Fibroblast of peridontal ligament (primary cell): ENCODE measurements around the gene CFAP58.

Experiments used
- DNase-seq: peaks from one replicate; pipeline ENCODE4 v3.0.0-alpha.2; 2010; ENCODE audit errors: extremely low read depth

The CFAP58 gene

DNA sequence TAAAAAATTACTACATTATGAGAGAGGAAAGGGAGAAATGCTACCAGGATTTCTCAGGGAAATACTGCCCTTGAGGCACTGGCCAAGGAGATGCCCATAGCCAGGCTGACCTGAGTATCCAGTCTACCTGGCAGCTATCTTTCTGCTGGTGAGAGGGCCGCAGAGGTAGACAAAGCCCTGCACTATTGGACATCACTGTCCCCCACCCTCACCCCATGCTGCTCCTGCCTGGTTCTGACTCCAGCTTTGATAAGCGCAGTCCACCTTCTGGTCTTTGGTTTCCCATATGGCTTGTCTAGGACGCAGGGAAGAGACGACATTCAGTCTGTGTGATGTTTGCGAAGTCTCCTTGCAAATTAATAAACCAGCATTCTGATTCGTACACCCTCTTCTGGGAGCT lies 19.1 kb upstream of the CFAP58 start:
- no peak for DNase-seq

- DNase-seq: no peak
These were observed 18.5 kb upstream of the CFAP58 start for GRCh38 chr10:104334965-104335650.

DNA sequence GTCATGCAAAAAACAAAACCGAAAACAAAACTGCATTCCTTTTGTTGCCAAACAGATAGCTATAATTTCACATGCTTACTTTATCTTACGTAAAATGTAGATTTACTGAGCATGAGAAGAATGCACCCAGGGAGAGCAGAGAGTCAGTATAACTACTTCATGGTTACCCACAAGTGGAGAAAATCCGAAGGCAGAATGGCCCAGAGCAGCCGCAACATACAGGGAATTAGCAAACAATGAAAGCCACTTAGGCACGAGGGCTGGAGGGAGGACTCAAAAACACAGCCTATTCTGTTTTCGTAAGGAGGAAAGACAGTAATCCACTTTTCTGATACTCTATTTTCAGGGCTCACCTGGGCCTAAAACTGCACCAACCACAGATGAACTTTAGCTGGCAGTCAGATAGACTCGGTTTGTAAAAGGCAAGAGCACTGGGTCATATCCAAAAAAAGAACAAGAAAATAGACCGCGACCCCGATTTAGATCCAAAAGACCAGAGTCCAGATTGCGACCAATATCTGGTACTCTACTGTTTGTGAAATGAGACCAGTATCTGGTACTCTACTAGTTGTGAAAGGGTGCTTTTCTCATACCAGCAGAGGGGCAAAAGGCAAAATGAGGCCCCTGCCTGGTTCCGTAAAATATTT lies 16.7 kb upstream of the CFAP58 start:
- DNase-seq: peak; percentile 92

GRCh38 chr10:104337521-104337984 lies 16.1 kb upstream of the CFAP58 start:
- no peak for DNase-seq

DNA sequence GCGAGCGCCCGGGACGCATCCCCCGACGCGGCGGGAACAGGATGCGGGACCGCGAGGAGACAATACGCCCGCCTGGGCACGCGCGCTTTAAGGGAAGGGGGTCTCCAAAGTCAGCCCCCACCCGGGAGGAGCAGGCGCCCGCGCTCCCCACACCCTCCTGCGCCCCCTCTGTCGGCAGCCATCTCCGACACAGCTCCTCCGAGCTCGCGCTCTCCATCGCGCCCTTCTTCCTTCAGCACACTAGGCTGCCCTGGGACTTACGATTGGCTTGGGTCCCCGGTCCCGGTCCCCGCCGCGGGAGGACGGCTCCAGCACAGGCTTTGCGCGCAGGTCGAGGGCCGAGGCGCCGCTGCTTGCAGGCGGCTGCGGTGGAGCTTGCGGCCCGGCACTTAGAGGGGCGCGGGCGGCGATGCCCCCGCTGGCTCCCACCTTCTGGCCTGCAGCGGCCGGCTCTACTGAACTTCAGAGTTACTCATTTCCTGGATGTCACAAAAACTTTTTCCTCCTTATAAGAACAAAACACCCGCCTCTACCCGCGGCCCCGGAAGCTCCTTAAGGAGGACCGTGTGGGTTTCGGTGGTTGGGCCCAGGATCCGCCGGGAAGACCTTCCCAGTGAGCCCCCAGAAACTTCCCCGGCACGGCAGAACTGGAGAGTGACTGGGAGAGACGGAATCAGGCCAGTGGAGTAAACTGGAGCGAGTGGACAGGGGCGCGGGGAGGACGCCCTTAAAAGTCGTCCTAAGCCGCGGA lies 15.5 kb upstream of the CFAP58 start, which contains the start of gene ITPRIP:
Gene ITPRIP (minus strand): TSS at position 481 of the 751 bp plus-strand sequence. CDS start 22,414 bp downstream, outside the sequence.
- DNase-seq: peak; percentile 87

- DNase-seq: peak; percentile 91
These were observed 14.0 kb upstream of the CFAP58 start for GRCh38 chr10:104339469-104340110.

GRCh38 chr10:104340111-104340526 lies 13.5 kb upstream of the CFAP58 start:
- no peak for DNase-seq

DNA sequence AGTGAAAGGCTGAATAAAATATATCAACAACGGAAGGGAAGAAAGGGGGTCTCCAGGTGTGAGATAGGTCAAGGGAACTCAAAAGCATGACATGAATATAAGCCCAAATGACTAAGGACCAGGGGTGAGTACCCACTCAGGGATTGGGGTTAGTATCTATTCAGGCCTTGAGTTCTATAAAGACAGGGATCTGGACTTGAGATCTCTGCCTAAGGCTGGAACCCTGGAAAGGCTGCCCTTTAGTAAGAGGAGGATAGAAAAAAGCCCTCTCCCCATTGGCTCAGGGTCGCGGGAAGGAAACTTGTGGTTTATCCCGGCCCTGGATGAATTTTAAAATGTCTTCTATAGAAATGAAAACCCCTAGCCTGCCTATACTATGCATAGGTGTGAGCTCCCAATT lies 13.0 kb upstream of the CFAP58 start:
- DNase-seq: no peak

DNA sequence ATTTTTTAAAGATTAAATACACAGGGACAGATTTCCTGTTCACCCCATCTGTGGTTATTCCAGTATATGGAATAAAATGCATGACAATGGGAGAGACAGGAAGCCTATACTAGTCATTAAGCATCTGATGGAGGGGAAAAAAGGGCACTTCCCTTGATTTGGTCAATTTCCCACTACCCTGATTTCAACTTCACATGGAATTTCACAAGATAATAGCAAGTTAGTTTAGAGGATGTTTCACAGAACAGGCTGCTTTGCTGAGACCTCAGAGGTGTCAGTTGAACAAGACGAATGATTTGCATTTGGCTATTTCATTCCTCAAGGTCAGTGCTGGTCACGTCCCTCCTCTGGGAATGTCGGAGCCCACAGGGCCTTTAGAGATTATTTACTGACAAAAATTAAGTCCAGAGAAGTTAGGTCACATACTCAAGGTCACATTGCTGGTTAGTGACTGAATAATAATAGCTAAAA lies 10.7 kb upstream of the CFAP58 start:
- no peak for DNase-seq

- DNase-seq: no peak
These were observed 9.4 kb upstream of the CFAP58 start for GRCh38 chr10:104344219-104344618.

DNA sequence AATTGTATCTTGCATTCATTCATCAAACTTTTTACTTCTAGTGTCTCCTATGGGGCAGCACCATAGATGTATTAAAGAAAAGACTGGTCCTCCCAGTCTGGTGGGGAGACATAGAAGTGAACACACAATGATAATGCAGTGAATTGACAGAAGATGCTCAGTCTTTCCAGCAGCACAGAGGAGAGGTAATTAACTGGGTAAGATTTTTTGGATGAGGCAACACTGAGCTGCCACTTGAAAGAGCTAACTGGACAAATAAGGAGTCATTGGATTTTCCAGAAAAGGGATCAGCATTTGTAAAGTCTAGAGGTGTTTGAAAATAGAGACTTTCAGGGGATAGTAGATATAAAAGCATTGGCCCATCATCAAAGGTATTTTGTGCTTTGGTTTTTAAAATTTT lies 8.1 kb upstream of the CFAP58 start:
- no peak for DNase-seq

DNA sequence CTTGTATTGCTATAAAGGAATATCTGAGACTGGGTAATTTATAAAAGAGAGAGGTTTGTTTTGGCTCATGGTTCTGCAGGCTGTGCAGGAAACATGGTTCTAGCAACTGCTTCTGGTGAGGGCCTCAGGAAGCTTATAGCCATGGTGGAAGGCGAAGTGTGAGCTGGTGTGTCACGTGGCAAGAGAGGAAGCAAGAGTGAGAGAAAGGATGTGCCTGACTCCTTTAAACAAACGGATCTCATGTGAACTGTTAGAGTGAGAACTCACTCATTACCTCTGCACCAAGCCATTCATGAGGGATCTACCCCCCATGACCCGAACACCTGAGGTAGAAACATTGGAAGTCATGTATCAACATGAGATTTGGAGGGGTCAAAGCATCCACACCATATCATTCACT lies 7.7 kb upstream of the CFAP58 start:
- no peak for DNase-seq

- no peak for DNase-seq
These were observed 6.2 kb upstream of the CFAP58 start for GRCh38 chr10:104347295-104348045.

GRCh38 chr10:104348601-104349000 lies 5.0 kb upstream of the CFAP58 start:
- no peak for DNase-seq

DNA sequence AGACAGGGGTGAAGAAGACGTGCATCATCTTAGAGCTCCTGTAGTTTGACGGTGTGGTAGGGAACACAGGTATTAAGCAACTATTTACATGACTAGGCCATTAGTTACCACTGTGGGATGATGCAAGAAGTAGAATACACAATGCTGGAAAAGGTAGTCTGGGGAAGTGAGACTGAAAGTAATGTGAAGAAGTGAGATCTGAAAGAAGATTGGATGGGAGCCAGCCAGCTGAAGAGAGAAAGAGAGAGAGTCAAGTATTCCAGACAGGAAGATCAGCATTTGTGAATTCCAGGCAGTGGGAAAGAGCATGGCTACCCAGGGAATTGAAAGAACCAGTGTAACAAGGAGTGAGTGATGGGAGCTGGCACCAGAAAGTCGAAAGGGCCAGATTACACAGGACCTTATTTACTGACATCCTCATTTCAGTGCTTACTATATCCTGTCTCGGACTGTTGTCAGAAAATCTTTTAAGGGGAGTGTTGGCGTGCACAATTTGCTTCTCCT lies 4.0 kb upstream of the CFAP58 start:
- peak; percentile 62 for DNase-seq

DNA sequence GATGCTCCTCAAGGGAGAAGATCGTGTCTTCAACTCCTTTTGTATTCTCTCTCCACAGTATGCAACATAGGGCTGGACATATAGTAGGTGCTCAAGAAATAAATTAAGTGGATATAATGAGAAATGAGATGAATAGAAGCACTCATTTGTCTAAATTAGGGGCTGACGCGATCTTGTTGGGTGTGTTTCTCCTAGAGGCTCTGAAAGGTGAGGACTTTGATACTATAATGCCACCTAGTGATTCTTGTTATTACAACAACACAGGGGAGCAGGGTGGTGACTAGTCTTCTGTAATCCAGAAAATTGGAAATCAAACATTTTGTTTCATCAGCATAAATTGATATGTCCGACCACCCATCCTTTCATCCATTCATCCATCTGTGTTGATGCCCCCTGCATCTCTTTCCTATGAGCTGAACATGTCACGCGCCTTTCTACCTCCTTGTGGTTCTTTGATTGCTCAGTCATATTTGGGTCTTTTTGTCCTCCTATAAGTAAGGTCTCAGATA lies 3.5 kb upstream of the CFAP58 start:
- DNase-seq: peak; percentile 86

DNA sequence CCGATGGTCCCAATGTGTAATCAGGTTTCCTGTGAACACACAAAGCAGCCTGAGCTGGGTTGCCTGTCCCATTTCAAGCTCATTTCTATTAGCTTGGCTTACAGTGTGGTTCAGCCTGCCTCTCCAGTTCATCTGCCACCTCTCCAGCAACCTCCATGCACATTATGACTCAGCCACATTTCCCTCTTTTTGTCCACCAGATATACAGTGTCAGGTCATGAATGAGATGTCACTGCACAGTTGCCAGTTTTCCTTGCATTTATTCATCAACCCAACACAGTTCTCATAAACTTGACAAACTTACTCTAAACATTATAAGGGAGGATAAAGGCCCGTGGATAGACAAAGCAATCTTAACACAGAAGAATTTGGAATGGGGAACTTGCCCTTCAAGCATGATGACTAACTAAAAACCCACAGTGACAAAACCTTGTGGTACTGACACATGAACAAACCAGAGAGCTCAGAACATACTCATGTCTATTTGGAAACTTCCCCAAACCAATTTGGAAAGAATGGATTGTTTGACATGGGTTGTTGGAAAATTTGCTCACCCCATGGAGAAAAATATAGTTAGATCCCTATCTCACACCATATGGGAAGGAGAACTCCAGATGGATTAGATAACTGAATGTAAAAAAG lies 2.5 kb upstream of the CFAP58 start:
- peak; percentile 84 for DNase-seq

DNA sequence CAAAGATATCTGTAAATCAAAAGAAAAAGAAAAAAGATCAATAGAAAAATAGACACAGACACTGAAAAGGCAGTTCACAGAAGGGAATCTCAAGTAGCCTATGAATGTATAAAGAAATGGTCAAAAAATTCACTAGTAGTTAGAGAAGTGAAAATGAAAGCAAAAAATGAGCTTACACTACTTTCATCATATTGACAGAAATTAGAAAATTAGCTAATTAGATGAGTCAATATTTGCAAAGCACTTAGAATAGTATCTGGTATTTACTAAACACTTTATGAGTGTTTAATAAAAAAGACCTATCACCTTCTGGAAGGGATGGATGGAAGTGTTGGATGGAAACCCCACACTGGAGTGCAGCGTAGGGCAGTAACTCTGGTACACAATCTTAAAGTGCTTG lies 1.7 kb upstream of the CFAP58 start:
- DNase-seq: no peak

DNA sequence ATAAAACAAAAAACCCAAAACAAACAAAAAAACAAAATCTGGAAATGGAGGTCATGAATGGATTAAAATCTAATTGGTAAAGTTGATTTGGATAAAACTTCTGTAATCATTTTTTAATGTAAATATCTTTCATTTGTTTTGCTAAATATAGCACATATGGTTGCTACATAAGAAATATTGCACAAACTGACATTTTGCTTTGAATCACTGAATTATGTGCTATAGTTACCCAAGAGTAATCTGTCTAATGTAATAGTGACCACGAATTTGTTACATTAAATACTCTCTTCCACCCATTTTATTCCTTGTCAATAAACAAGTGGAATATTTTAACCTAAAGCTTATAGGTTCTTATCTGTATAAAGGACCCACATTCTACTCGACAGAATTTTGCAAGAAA lies 6.2 kb downstream of the CFAP58 start:
- DNase-seq: no peak

- no peak for DNase-seq
These were observed 14.3 kb downstream of the CFAP58 start for GRCh38 chr10:104367904-104368303.
